ENCODE results near the gene TENT5C. TPM values are rescaled to one million over a fixed set of nuclear protein-coding genes. Genes with fewer than 3 reads are reported as not detected.

The TENT5C gene
- total RNA-seq, 1 donor from 2014 or later = 0.53 TPM

GRCh38 chr1:117646007-117646811, 40.4 kb downstream of the TENT5C start:
- Histone ChIP-seq H3K36me3 (ENCODE audit: control insufficient read depth, insufficient read depth, low read length) (no peaks in the 10 kb centered on the region), H3K4me3 (ENCODE audit: low read depth, low read length) (no peak overlapping the region), H3K27me3 (ENCODE audit: control insufficient read depth, insufficient read depth, low read length) (peaks cover 2% of the 10 kb centered on the region)
- FAIRE-seq (no peak), DNase-seq (ENCODE audit: low read depth) (no peak)
- TF ChIP-seq, protein P1, sequence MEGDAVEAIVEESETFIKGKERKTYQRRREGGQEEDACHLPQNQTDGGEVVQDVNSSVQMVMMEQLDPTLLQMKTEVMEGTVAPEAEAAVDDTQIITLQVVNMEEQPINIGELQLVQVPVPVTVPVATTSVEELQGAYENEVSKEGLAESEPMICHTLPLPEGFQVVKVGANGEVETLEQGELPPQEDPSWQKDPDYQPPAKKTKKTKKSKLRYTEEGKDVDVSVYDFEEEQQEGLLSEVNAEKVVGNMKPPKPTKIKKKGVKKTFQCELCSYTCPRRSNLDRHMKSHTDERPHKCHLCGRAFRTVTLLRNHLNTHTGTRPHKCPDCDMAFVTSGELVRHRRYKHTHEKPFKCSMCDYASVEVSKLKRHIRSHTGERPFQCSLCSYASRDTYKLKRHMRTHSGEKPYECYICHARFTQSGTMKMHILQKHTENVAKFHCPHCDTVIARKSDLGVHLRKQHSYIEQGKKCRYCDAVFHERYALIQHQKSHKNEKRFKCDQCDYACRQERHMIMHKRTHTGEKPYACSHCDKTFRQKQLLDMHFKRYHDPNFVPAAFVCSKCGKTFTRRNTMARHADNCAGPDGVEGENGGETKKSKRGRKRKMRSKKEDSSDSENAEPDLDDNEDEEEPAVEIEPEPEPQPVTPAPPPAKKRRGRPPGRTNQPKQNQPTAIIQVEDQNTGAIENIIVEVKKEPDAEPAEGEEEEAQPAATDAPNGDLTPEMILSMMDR (IDR thresholded peaks at IDR 0.05; ENCODE audit: insufficient read depth, low read length, severe bottlenecking) = no peak

DNA sequence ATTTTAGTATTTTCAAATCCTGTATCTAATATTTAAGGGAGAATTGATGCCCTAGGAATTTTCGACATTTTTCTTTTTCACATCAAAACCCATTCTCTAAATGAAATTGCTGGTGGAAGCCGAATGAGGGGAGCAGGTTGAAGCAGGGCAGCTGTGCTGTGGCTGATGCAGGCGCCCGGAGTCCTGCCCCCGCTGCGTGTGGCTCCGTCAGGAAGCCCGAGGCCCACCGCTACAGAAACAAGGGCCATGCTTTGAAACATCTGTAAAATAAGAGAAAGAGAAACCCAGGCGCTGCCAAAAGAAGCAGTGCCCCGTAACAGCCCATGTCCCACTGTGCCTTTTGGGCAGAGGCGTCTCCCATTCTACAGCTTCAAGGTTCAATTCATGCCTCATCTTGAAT, 41.1 kb downstream of the TENT5C start:
- H3K27me3 ChIP-seq (ENCODE audit: control insufficient read depth, insufficient read depth, low read length) = no peaks in the 10 kb centered on the region
- no peaks in the 10 kb centered on the region for H3K36me3 ChIP-seq (ENCODE audit: control insufficient read depth, insufficient read depth, low read length)
- DNase-seq (ENCODE audit: low read depth) (no peak), FAIRE-seq (no peak)
- TF ChIP-seq, protein P1 (IDR thresholded peaks at IDR 0.05; ENCODE audit: insufficient read depth, low read length, severe bottlenecking) = no peak
- H3K4me3 ChIP-seq (ENCODE audit: low read depth, low read length) = no peak overlapping the region

GRCh38 chr1:117648015-117648414, 42.2 kb downstream of the TENT5C start:
- TF ChIP-seq, protein P1 (IDR thresholded peaks at IDR 0.05; ENCODE audit: insufficient read depth, low read length, severe bottlenecking) = no peak
- Histone ChIP-seq H3K4me3 (ENCODE audit: low read depth, low read length) (no peak overlapping the region), H3K36me3 (ENCODE audit: control insufficient read depth, insufficient read depth, low read length) (no peaks in the 10 kb centered on the region), H3K27me3 (ENCODE audit: control insufficient read depth, insufficient read depth, low read length) (no peaks in the 10 kb centered on the region)
- DNase-seq (ENCODE audit: low read depth) (no peak), FAIRE-seq (no peak)

- FAIRE-seq = no peak
- TF ChIP-seq, protein P1 (IDR thresholded peaks at IDR 0.05; ENCODE audit: insufficient read depth, low read length, severe bottlenecking) = no peak
- no peaks in the 10 kb centered on the region for H3K36me3 ChIP-seq (ENCODE audit: control insufficient read depth, insufficient read depth, low read length)
- no peak overlapping the region for H3K4me3 ChIP-seq (ENCODE audit: low read depth, low read length)
- H3K27me3 ChIP-seq (ENCODE audit: control insufficient read depth, insufficient read depth, low read length) = no peaks in the 10 kb centered on the region
- DNase-seq (ENCODE audit: low read depth) = no peak
Observed at GRCh38 chr1:117650840-117651568, 45.2 kb downstream of the TENT5C start.

- TF ChIP-seq, protein P1 (IDR thresholded peaks at IDR 0.05; ENCODE audit: insufficient read depth, low read length, severe bottlenecking) = no peak
- DNase-seq (ENCODE audit: low read depth) = no peak
- Histone ChIP-seq H3K36me3 (ENCODE audit: control insufficient read depth, insufficient read depth, low read length) (no peaks in the 10 kb centered on the region), H3K4me3 (ENCODE audit: low read depth, low read length) (no peak overlapping the region), H3K27me3 (ENCODE audit: control insufficient read depth, insufficient read depth, low read length) (no peaks in the 10 kb centered on the region)
- FAIRE-seq = no peak
Observed at GRCh38 chr1:117651616-117652015, 45.8 kb downstream of the TENT5C start.
